ENCODE results near the gene VDAC1. TPM values are rescaled to one million over a fixed set of nuclear protein-coding genes. Genes with fewer than 3 reads are reported as not detected.

The VDAC1 gene
- total RNA-seq, 1 donor from 2014 or later, result 132 TPM

DNA sequence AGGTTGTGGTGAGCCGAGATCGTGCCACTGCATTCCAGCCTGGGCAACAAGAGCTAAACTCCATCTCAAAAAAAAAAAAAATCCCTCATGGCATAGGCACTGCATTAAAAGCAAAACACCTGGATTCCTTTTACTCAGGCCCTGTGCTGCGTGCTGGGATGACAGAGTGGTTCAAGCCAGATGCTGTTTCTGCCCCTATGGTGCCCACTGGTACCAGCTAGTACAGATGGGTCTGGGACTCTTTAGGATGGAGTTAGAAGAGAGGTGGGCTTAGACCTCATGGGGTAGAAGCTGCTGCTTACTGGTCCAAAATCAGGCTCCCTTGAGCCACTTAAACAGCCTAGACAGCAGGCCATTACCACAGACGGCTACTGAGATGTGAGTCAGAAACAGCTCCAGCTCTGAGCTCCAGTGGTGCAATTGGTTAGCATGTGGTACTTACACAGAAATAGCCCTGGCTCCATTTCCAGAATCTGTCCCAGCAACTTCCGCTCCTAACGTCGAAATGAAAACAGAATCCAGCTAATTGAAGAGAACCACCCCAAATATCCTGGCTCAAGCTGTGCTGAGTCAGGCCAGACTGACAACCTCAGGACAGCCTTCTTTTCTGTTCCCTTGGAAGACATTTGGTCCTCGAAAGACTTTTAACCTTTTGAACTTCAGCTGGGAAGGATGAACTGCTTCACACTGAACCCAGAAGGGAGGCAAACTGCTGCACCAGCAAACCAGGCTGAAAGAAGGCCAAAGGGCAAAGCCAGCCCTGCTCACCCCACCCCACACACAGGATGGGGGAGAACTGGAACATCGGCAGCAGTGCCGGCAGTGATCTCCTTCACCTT lies 51.8 kb downstream of the VDAC1 start:
- peak overlapping the region; percentile 64 for H3K27ac Mint-ChIP-seq (ENCODE audit: unreplicated experiment)

DNA sequence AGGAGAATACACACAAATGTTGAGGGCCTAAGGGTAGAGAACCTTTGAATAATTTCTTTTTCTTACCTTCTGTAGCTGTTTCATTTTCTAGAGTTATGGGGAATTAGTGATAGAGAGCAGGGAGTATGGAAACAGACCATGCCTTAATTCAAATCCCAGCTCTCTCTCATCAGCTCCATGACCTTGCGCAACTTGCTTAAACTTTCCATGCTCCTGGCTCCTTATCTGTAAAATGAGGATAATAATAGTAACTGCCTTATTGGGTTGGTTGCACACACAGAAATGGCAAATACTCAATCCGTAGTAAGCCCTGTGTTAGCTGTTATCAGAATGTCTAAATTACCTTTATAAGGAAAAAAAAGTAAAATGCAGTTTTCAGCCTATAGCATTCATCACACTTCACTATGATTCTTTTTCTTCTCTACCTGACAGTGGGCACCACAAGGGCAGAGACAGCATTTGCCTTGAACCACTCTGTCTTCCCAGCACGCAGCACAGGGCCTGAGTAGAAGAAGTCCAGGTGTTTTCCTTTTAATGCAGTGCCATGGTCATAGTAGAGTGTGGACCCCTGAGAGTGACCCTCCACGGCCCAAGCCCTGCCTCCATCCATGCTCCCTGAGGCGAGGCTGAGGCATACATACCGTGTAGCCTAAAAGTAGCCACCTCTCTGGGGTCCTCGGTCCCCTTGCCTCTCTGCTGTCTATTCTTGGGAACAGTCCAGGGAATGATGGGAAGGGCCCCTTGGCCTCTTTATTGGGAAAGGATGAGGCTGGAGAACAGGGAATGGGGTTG lies 53.8 kb downstream of the VDAC1 start:
- Mint-ChIP-seq H3K27ac (ENCODE audit: unreplicated experiment) (no peak overlapping the region), H3K4me3 (ENCODE audit: unreplicated experiment) (no peak overlapping the region), H3K9me3 (ENCODE audit: unreplicated experiment) (peaks cover 1% of the 10 kb centered on the region), H3K36me3 (ENCODE audit: unreplicated experiment) (peaks cover 4% of the 10 kb centered on the region), H3K4me1 (ENCODE audit: low read depth, unreplicated experiment) (peaks cover 2% of the 10 kb centered on the region), H3K27me3 (ENCODE audit: unreplicated experiment) (peaks cover 3% of the 10 kb centered on the region)
- DNase-seq, result no peak
- TF ChIP-seq, protein P1, sequence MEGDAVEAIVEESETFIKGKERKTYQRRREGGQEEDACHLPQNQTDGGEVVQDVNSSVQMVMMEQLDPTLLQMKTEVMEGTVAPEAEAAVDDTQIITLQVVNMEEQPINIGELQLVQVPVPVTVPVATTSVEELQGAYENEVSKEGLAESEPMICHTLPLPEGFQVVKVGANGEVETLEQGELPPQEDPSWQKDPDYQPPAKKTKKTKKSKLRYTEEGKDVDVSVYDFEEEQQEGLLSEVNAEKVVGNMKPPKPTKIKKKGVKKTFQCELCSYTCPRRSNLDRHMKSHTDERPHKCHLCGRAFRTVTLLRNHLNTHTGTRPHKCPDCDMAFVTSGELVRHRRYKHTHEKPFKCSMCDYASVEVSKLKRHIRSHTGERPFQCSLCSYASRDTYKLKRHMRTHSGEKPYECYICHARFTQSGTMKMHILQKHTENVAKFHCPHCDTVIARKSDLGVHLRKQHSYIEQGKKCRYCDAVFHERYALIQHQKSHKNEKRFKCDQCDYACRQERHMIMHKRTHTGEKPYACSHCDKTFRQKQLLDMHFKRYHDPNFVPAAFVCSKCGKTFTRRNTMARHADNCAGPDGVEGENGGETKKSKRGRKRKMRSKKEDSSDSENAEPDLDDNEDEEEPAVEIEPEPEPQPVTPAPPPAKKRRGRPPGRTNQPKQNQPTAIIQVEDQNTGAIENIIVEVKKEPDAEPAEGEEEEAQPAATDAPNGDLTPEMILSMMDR (IDR thresholded peaks at IDR 0.05; ENCODE audit: partially characterized antibody, unreplicated experiment), result no peak

More for the DNA sequence above, 51.8 kb downstream of the VDAC1 start:
- Mint-ChIP-seq H3K4me3 (ENCODE audit: unreplicated experiment) (no peak overlapping the region), H3K27me3 (ENCODE audit: unreplicated experiment) (peaks cover 2% of the 10 kb centered on the region), H3K4me1 (ENCODE audit: low read depth, unreplicated experiment) (peaks cover 2% of the 10 kb centered on the region), H3K36me3 (ENCODE audit: unreplicated experiment) (peaks cover 4% of the 10 kb centered on the region), H3K9me3 (ENCODE audit: unreplicated experiment) (peaks cover 1% of the 10 kb centered on the region)
- TF ChIP-seq, protein P1 (IDR thresholded peaks at IDR 0.05; ENCODE audit: partially characterized antibody, unreplicated experiment), result no peak
- DNase-seq, result no peak

DNA sequence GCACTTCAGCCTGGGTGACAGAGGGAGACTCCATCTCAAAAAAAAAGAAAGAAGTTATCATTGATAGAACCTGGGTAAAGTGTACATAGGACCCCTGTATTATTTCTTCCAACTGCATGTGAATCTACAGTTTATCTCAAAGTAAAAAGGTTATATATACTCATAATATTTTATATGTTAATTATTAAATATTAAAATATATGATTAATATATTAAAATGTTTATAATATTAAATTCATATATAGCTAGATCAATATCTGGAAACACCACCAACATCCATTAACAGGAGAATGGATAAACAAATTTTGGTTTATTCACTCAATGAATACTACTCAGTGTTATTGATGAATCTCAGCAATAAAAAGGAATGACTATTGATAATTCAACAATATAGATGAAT lies 56.1 kb downstream of the VDAC1 start:
- H3K4me1 Mint-ChIP-seq (ENCODE audit: low read depth, unreplicated experiment), result peaks cover 5% of the 10 kb centered on the region
- TF ChIP-seq, protein P1 (IDR thresholded peaks at IDR 0.05; ENCODE audit: partially characterized antibody, unreplicated experiment), result no peak

DNA sequence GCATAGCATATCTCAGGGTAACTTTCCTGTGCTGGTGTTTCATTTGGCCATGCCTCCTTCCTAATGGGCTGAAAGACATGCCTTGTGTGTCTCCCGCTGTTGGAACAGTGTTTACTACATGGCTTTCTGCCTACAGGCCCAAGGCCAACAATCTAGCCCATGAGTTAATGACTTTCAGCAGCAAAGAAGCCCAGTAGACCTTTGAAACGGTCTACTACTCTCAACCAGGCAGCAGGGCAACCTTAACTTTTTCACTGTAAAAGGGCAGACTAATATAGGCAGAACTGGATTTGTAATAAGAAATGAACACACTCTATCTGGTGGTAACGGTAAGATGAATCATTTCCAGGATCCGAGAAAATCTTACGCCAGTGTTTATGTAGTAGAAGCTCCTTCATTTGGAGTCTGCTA lies 57.3 kb downstream of the VDAC1 start:
- peaks cover 1% of the 10 kb centered on the region for H3K9me3 Mint-ChIP-seq (ENCODE audit: unreplicated experiment)

More for the DNA sequence above, 56.1 kb downstream of the VDAC1 start:
- Mint-ChIP-seq H3K36me3 (ENCODE audit: unreplicated experiment) (peaks cover 2% of the 10 kb centered on the region), H3K9me3 (ENCODE audit: unreplicated experiment) (peaks cover 1% of the 10 kb centered on the region), H3K27ac (ENCODE audit: unreplicated experiment) (no peak overlapping the region), H3K4me3 (ENCODE audit: unreplicated experiment) (no peak overlapping the region), H3K27me3 (ENCODE audit: unreplicated experiment) (peaks cover 3% of the 10 kb centered on the region)
- DNase-seq, result no peak

More for the DNA sequence above, 57.3 kb downstream of the VDAC1 start:
- peaks cover 2% of the 10 kb centered on the region for H3K27me3 Mint-ChIP-seq (ENCODE audit: unreplicated experiment)
- TF ChIP-seq, protein P1 (IDR thresholded peaks at IDR 0.05; ENCODE audit: partially characterized antibody, unreplicated experiment), result no peak
- DNase-seq, result no peak
- H3K4me3 Mint-ChIP-seq (ENCODE audit: unreplicated experiment), result no peak overlapping the region
- peaks cover 3% of the 10 kb centered on the region for H3K4me1 Mint-ChIP-seq (ENCODE audit: low read depth, unreplicated experiment)
- H3K36me3 Mint-ChIP-seq (ENCODE audit: unreplicated experiment), result no peaks in the 10 kb centered on the region
- no peak overlapping the region for H3K27ac Mint-ChIP-seq (ENCODE audit: unreplicated experiment)
